ENCODE measurements around the gene INTS11. TPM values are rescaled to one million over a fixed set of nuclear protein-coding genes. Genes with fewer than 3 reads are reported as not detected.

Gene INTS11
- total RNA-seq, 1 experiment from 2014 or later = 161 TPM

DNA sequence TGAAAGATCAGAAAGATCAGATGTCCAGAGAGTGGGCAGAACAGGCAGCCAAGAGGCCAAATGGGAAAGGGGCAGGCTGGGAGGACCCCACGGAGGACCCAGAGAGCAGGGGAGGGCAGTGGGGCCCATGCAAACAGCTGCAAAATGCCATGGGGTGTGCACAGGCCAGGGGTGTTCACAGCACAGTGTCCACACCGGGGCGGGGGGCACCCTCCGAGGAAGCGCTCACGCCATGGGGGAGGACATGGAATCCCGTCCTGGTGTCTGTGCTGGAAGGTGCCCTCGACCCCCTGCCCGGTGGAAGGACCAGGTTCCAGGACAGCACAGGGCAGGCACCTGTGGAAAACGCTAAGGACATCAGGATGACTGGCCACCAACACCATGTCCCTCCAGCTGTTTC lies 1.5 kb downstream of the INTS11 start:
- TF ChIP-seq SP1 (IDR thresholded peaks at IDR 0.05; ENCODE audit: low read depth) (no peak), POLR2A (IDR thresholded peaks at IDR 0.05; ENCODE audit: borderline replicate concordance, extremely low read depth, insufficient read depth, insufficient read length) (no peak), ZFX (IDR thresholded peaks at IDR 0.05) (no peak), EZH2phosphoT487 (IDR thresholded peaks at IDR 0.05; ENCODE audit: borderline replicate concordance) (no peak), POLR2AphosphoS5 (IDR thresholded peaks at IDR 0.05; ENCODE audit: low read depth, low read length) (no peak), SRF (IDR thresholded peaks at IDR 0.05; ENCODE audit: low read depth) (no peak), RAD21 (IDR thresholded peaks at IDR 0.05; ENCODE audit: low read depth) (no peak), YY1 (IDR thresholded peaks at IDR 0.05; ENCODE audit: extremely low read depth, insufficient replicate concordance, low read depth, low read length) (no peak), TCF7L2 (IDR thresholded peaks at IDR 0.05; ENCODE audit: borderline replicate concordance, extremely low read depth, insufficient read depth, insufficient read length) (no peak), CEBPB (IDR thresholded peaks at IDR 0.05; ENCODE audit: low read depth) (no peak), ZNF274 (IDR thresholded peaks at IDR 0.05; ENCODE audit: low read depth, low read length) (no peak), SIN3A (IDR thresholded peaks at IDR 0.05; ENCODE audit: low read depth) (no peak)
- TF ChIP-seq, protein P1, sequence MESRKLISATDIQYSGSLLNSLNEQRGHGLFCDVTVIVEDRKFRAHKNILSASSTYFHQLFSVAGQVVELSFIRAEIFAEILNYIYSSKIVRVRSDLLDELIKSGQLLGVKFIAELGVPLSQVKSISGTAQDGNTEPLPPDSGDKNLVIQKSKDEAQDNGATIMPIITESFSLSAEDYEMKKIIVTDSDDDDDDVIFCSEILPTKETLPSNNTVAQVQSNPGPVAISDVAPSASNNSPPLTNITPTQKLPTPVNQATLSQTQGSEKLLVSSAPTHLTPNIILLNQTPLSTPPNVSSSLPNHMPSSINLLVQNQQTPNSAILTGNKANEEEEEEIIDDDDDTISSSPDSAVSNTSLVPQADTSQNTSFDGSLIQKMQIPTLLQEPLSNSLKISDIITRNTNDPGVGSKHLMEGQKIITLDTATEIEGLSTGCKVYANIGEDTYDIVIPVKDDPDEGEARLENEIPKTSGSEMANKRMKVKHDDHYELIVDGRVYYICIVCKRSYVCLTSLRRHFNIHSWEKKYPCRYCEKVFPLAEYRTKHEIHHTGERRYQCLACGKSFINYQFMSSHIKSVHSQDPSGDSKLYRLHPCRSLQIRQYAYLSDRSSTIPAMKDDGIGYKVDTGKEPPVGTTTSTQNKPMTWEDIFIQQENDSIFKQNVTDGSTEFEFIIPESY (IDR thresholded peaks at IDR 0.05; ENCODE audit: extremely low read depth, insufficient replicate concordance, low read length) = no peak
- TF ChIP-seq, protein P2, sequence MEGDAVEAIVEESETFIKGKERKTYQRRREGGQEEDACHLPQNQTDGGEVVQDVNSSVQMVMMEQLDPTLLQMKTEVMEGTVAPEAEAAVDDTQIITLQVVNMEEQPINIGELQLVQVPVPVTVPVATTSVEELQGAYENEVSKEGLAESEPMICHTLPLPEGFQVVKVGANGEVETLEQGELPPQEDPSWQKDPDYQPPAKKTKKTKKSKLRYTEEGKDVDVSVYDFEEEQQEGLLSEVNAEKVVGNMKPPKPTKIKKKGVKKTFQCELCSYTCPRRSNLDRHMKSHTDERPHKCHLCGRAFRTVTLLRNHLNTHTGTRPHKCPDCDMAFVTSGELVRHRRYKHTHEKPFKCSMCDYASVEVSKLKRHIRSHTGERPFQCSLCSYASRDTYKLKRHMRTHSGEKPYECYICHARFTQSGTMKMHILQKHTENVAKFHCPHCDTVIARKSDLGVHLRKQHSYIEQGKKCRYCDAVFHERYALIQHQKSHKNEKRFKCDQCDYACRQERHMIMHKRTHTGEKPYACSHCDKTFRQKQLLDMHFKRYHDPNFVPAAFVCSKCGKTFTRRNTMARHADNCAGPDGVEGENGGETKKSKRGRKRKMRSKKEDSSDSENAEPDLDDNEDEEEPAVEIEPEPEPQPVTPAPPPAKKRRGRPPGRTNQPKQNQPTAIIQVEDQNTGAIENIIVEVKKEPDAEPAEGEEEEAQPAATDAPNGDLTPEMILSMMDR (IDR thresholded peaks at IDR 0.05 in 2 of 3, conservative IDR thresholded peaks at IDR 0.05 in 1 of 3; ENCODE audit: borderline replicate concordance in 1 of 3, insufficient read depth in 1 of 3, low read depth in 2 of 3, low read length in 2 of 3) = no peak
- TF ChIP-seq, protein P3, sequence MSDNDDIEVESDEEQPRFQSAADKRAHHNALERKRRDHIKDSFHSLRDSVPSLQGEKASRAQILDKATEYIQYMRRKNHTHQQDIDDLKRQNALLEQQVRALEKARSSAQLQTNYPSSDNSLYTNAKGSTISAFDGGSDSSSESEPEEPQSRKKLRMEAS (IDR thresholded peaks at IDR 0.05) = no peak
- TF ChIP-seq, protein P4, sequence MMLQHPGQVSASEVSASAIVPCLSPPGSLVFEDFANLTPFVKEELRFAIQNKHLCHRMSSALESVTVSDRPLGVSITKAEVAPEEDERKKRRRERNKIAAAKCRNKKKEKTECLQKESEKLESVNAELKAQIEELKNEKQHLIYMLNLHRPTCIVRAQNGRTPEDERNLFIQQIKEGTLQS (IDR thresholded peaks at IDR 0.05) = no peak
- no peaks in the 10 kb centered on the region for H3K9me3 ChIP-seq (ENCODE audit: control insufficient read depth in 1 of 2, insufficient read depth in 1 of 2, low read depth in 1 of 2, low read length in 2 of 2)
- no TSS peak for BruUV-seq (replicated peaks)
- H4K20me1 ChIP-seq (ENCODE audit: insufficient read depth) = peaks cover 9% of the 10 kb centered on the region; the same call in 1 of the 2 replicates
- ATAC-seq (no peak), DNase-seq (ENCODE audit: low read depth, low spot score) (no peak)
- H3K9ac ChIP-seq (ENCODE audit: low read length) = peak overlapping the region; percentile 45; the same call in 1 of the 2 replicates
- no peak overlapping the region for H2AFZ ChIP-seq (ENCODE audit: low read depth, low read length, poor library complexity, severe bottlenecking)
- H3K9me2 ChIP-seq (ENCODE audit: insufficient read depth) = no peaks in the 10 kb centered on the region
- peaks cover 3 to 13% of the 10 kb centered on the region in 2 experiments; a peak in 2 of 4 replicates for H3K36me3 ChIP-seq (ENCODE audit: control insufficient read depth in 1 of 2, insufficient read depth in 2 of 2, low read length in 2 of 2)
- intact Hi-C loops (cut with micrococcal nuclease) = no loop called here
- peak overlapping the region; percentile 79 for H3K4me2 ChIP-seq (ENCODE audit: low read length)
- POLR2A ChIA-PET = no interaction called here
- H3K79me2 ChIP-seq (ENCODE audit: insufficient read depth, low read length) = peaks cover 79% of the 10 kb centered on the region
- CTCF ChIA-PET = no interaction called here
- no peaks in the 10 kb centered on the region for H3K27me3 ChIP-seq (ENCODE audit: insufficient read depth, low read length)
- H3K27ac ChIP-seq (ENCODE audit: low read depth, low read length) = no peak overlapping the region
- peak overlapping the region; percentile 46 to 79; a peak in 3 of 4 replicates for H3K4me3 ChIP-seq (replicated peaks in 1 of 2; ENCODE audit: low read depth in 1 of 2, low read length in 2 of 2)
- H3K4me1 ChIP-seq (ENCODE audit: control insufficient read depth in 1 of 2, insufficient read depth in 2 of 2, low read length in 2 of 2) = peaks cover 24 to 42% of the 10 kb centered on the region in 2 experiments
- RAD21 ChIA-PET (ENCODE audit: low non-redundant PET in 1 of 2, low total read pairs in 2 of 2, uncharacterized antibody in 2 of 2, unreplicated experiment in 2 of 2) = no interaction called here

All from HCT116 (cell line).